Stimulated activated CD4-positive, alpha-beta T cell treated with anti-CD3 and anti-CD28 coated beads, Interleukin-4, amount 100 ng/mL, for 1 hour (primary cell): ENCODE data around the gene CCL22.
"Not testable (repeated sequence)": the region's sequence is repeated elsewhere in the genome, so short reads cannot be mapped to it uniquely, and the experiment has no call there.

ENCODE experiments used
- DNase-seq: peaks from one replicate; pipeline ENCODE4 v3.0.0-alpha.2; 2020

CCL22 gene

GRCh38 chr16:57397493-57397892 is 38.9 kb downstream of the CCL22 start:
- DNase-seq, result not testable (repeated sequence)

- no peak for DNase-seq
Measured at GRCh38 chr16:57401943-57402640, 43.5 kb downstream of the CCL22 start.

- DNase-seq, result no peak
Measured at GRCh38 chr16:57403965-57404817, 45.6 kb downstream of the CCL22 start, which contains the start of gene CCL17. TSS of gene CCL17 (plus strand) at chr16:57404767. CDS start at chr16:57413933, 9,166 bp downstream.

GRCh38 chr16:57405097-57405496 is 46.5 kb downstream of the CCL22 start:
- no peak for DNase-seq

GRCh38 chr16:57406881-57407280 is 48.3 kb downstream of the CCL22 start:
- no peak for DNase-seq

GRCh38 chr16:57407521-57408353 is 49.2 kb downstream of the CCL22 start:
- no peak for DNase-seq

- DNase-seq, result no peak
Measured at GRCh38 chr16:57409065-57409464, 50.5 kb downstream of the CCL22 start.

- DNase-seq, result no peak
Measured at GRCh38 chr16:57409870-57410587, 51.4 kb downstream of the CCL22 start.

- no peak for DNase-seq
Measured at GRCh38 chr16:57411362-57411976, 52.9 kb downstream of the CCL22 start.

- no peak for DNase-seq
Measured at GRCh38 chr16:57412584-57412983, 54.0 kb downstream of the CCL22 start.

- DNase-seq, result no peak
Measured at GRCh38 chr16:57413301-57413730, 54.7 kb downstream of the CCL22 start.

GRCh38 chr16:57413733-57414132 is 55.1 kb downstream of the CCL22 start:
- no peak for DNase-seq
